HG02970 (cell line): ENCODE data around the gene GRAMD2A.

Experiments
- ATAC-seq: cut with Tn5 transposase; IDR thresholded peaks from one replicate; pipeline ENCODE4 v1.9.1; 2021; ENCODE audit warnings: mild to moderate bottlenecking, moderate library complexity, moderate number of reproducible peaks; ENCODE audit not compliant: unreplicated experiment, low FRiP score

The GRAMD2A gene

GRCh38 chr15:72197460-72198355 lies at the start of gene GRAMD2A:
TSS of gene GRAMD2A (minus strand) at chr15:72197787.
- no peak for ATAC-seq

DNA sequence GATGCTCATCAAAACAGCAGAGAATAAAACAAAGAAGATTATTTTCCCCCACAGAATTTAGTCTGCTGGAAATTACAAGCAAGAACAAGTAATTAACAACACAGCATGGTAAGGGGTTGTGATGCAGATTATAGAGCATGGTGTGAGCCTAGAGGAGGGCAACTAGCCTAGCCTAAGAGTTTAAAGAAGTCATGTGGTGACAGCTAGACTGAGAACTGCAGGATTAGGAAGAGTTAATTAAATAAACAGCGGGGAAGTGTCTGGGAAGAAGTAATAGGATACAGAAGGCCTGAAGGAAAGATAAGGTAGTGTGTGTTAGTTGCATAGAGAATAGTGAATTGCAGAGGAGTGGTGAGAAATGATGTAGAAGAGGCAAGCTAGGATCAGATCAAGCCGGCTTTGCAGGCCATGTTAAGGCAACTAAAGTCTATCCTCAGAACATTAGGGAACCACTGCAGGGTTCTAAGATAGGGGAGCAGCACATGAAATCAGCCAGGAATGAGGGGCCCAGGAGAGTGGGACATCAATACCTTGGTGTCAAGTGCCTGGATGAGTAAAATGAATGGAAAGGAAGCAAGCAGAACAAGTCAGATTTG lies 45.3 kb upstream of the GRAMD2A start:
- no peak for ATAC-seq

DNA sequence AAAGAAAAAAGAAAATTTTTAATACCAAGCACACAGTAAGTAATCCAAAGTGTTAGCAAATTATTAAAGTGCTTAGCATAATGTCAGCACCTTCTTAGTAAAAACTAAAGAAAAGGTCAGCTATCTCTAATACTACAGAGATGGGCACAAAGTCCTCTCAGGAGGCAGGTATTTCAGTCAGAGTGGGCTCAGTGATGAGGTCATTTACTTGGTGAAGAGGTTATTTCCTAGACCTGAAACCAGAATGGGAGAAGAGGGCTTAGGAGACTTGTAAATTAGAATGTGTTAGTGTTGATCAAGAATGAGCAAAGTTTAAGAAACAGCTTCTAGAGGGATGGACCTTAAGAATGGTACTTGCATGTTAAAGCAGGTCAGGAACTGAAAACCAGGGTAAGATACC lies 42.1 kb upstream of the GRAMD2A start:
- ATAC-seq: no peak

DNA sequence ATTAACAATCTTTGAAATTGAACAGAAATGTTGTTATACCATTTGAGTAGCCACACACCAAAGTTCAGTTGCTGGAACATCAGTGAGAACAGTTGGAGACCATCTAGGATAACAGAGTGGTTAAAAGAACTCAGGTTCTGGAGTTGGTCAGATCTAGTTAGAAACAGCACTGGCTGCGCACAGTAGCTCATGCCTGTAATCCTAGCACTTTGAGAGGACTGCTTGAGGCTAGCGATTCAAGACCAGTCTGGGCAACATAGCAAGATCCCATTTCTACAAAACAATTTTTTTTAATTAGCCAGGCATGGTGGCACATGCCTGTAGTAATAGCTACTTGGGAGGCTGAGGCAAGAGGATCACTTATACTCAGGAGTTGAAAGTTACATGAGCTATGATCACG lies 41.0 kb upstream of the GRAMD2A start:
- ATAC-seq: no peak

DNA sequence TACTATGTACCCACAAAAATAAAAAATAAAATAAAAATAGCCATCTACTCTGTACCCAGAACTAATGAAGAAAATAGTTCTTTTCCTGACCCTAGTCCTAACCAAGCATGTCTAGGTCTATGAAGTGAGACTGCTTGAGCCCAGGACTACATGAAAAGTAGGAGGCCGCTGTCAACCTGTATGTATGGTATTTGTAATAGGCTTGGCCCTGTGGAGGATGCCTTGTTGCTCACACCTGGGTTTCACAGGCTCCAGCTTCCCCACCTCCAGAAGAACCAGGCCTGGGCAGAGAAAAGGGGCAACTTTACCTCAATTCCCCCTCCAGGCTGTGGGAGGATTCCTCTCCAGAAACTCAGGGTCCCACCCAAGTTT lies 40.3 kb upstream of the GRAMD2A start:
- no peak for ATAC-seq

GRCh38 chr15:72237029-72237852 lies 39.7 kb upstream of the GRAMD2A start:
- ATAC-seq: peak; percentile 59

DNA sequence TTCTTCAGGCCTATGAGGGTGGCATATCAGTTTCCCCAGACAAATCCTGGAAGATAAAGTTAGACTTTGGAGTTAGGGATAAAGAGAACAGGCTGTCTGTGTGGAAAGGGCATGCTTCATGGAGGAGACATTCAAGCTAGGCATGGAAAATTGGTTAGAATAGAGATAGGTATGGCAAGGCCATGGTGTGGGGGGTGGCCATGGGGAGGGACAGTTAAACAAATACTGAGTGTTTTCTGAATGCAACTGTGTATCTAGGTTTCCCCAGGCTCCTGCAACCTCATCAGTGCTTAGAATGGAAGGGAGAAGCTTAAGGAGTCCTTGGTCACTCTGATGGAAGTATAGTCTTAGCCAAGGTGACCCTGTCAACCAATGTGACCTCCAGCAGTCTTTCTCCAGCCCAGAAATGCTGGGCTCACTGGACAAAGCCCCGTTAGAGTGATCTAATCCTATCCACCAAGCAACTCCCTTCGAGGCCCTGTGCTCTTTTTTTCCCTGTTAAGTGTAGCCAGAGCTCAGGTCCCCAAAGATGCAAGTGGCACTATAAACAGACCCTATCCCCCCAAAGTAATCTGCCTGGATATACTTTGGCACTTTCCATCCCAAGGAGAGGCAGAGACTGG lies 38.9 kb upstream of the GRAMD2A start:
- no peak for ATAC-seq

- no peak for ATAC-seq
Observed at GRCh38 chr15:72235298-72235697, 37.7 kb upstream of the GRAMD2A start.

DNA sequence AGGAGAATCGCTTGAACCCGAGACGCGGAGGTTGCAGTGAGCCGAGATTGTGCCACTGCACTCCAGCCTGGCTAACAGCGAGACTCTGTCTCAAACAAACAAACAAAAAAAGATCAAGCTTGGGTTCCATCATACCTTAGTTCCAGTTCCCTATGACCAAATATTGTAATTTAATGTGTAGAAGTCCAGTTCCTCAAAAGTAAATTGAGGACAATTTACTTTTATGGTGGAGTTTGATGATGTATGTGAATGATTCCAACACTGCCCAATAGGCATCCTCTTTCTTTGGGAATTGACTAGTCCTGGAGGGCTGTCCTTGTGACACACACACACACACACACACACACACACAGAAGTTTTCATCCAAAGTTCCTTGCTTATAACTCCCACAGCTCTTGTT lies 36.2 kb upstream of the GRAMD2A start:
- ATAC-seq: no peak

- ATAC-seq: peak; percentile 0
Observed at GRCh38 chr15:72231833-72232478, 34.4 kb upstream of the GRAMD2A start.

GRCh38 chr15:72231066-72231832 lies 33.7 kb upstream of the GRAMD2A start, which contains the start of gene PKM:
TSS of gene PKM (minus strand) at chr15:72231190. CDS start at chr15:72219097, 12,093 bp downstream.
- ATAC-seq: peak; percentile 44

- ATAC-seq: no peak
Observed at GRCh38 chr15:72230197-72231065, 32.8 kb upstream of the GRAMD2A start.

DNA sequence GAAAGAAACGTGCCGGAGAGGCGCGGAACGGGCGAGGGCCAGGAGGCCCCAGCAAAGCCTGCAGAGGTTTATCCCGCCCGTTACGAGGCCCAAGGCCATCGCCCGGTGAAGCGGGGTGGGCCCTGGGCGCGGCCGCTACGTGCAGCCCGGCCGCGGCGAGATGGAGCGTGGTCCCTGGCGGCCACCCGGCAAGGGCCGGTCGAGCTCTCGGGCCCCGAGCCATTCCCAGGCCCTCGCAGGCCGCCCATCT lies 32.3 kb upstream of the GRAMD2A start:
- ATAC-seq: no peak

DNA sequence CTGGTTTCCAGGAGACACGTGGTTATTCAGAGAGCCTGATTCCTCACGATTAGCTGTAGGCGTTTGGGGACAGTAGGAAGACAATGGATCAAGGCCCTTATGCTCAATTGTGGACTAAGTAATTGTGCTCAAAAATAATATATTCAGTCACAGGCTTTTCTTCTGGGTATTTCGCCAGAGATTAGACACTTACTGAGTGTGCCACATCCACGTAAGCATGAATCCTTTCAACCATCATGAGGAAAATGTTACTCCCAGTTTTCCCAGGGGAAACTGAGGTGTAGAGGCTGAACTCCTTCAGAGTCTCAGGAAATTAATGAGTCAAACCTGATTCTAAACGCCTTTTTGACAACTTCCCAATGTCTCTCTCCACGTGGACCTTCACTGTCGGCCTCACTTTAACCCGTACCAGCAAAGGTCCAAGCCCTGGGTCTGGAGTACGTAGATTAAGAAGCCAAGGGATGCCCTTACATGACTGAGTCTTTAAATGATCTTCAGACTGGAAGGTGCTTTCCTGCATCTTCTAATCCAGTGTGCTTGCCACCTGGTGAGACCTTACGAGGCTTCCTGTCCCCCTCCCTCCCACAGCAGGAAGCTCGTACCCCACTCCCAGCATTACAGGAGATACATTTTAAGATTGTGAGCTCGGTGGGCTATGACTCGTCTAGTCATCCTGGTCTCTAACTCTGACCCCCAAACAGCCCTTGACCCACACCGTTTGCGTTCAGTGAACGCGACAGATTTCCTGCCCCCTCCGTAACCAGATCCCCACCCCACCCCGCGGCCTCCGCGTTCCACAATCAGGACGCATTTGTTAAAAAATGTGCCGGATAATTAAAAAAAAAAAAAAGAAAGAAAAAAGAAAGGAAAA lies 31.7 kb upstream of the GRAMD2A start:
- no peak for ATAC-seq

GRCh38 chr15:72227720-72228119 lies 30.1 kb upstream of the GRAMD2A start:
- no peak for ATAC-seq

DNA sequence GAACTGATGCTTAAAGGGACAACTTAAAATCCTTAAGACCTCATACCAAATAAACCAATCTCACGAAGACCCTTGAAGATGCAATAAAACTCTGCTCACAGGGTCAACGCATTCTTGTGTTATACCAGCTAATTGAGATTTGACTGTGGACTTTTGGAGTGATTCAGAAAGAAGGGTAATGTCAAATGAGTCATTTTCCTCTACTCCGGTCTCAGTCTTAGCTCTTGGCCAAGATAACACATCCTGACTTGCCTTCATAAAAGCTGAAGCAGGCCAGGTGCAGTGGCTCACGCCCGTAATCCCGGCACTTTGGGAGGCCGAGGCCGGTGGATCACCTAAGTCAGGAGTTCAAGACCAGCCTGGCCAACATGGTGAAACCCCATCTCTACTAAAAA lies 29.6 kb upstream of the GRAMD2A start:
- no peak for ATAC-seq

- ATAC-seq: no peak
Observed at GRCh38 chr15:72223278-72223677, 25.7 kb upstream of the GRAMD2A start.

DNA sequence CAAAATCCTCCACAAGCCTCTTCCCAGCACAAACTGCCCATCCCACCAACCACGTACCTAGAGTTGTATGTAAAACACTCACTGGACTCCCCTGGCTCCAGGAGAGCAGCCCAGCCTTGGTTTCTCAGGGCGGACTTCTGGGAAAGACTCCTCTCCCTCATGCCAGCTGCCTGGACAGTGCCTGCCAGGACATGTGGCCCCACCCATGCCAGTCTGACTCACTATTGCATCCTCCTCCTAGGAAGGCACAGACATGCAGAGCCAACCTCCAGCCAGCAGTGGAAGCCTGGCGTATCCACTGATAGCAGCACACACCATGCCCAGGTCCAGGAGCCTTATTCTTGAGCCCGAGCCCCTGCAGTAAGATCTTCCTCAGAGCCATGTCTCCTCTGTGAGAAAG lies 24.8 kb upstream of the GRAMD2A start:
- no peak for ATAC-seq
